Kidney (tissue), 14 donors: ENCODE measurements around the gene NDRG2. TPM values are rescaled to one million over a fixed set of nuclear protein-coding genes. Genes with fewer than 3 reads are reported as not detected.
A peak's percentile ranks its signal among the peaks of the same experiment; 100 is the strongest.

ENCODE experiments used
- DNase-seq, 5 donors: peaks; one replicate each; pipeline ENCODE4 v3.0.0-alpha.2; 2013 to 2020
- FAIRE-seq: peaks from 2 replicates; lab custom pipeline; 2012; peaks lifted over from hg19 to GRCh38; lab: Jason Lieb, UNC
- H3K27ac ChIP-seq, 2 donors: one replicate each; pipeline ENCODE4 v1.7.0; 2013; ENCODE audit warnings: low read depth in 2 of 2, low read length in 2 of 2, inconsistent platforms in 1 of 2
- H3K27me3 ChIP-seq: one replicate; pipeline ENCODE4 v1.7.1; 2013; ENCODE audit warnings: low read length, inconsistent platforms; ENCODE audit not compliant: control insufficient read depth, insufficient read depth
- H3K36me3 ChIP-seq, 3 donors: one replicate each; pipeline versions ENCODE4 v1.7.0 to v1.7.1; 2013; ENCODE audit warnings: low read length in 3 of 3, control low read depth in 1 of 3, inconsistent platforms in 1 of 3; ENCODE audit not compliant: insufficient read depth in 3 of 3, control insufficient read depth in 2 of 3
- H3K4me1 ChIP-seq, 3 donors: one replicate each; pipeline versions ENCODE4 v1.7.0 to v1.7.1; 2013; ENCODE audit warnings: low read length in 3 of 3, inconsistent platforms in 1 of 3, low read depth in 1 of 3; ENCODE audit not compliant: control insufficient read depth in 2 of 3, insufficient read depth in 2 of 3
- H3K4me3 ChIP-seq, 3 donors: one replicate each; pipeline versions ENCODE4 v1.7.0 to v1.8.1; 2013; ENCODE audit warnings: low read length in 3 of 3, control low read depth in 1 of 3, inconsistent platforms in 1 of 3
- H3K9ac ChIP-seq, 3 donors: one replicate each; pipeline versions ENCODE4 v1.7.0 to v1.7.1; 2013; ENCODE audit warnings: low read length in 3 of 3, control low read depth in 1 of 3, inconsistent platforms in 1 of 3
- H3K9me3 ChIP-seq, 3 donors: one replicate each; pipeline versions ENCODE4 v1.7.0 to v1.7.1; 2013; ENCODE audit warnings: low read length in 3 of 3, control low read depth in 1 of 3, inconsistent platforms in 1 of 3; ENCODE audit not compliant: control insufficient read depth in 2 of 3, insufficient read depth in 1 of 3
- CTCF ChIP-seq: IDR thresholded peaks from 3 replicates; pipeline ENCODE4 v1.5.1; 2012; ENCODE audit warnings: mild to moderate bottlenecking, moderate library complexity, borderline replicate concordance; ENCODE audit not compliant: insufficient read depth; ENCODE audit errors: extremely low read depth
- intact Hi-C: fragments of 100-400 bp; cut with DNase I; formaldehyde crosslinking; loops from one replicate; pipeline ENCODE4 v1.11.1; 2022
- polyA plus RNA-seq: library from polyadenylated mRNA; stranded (reverse); fragments of 350-450 nt; fragmentation: Illumina TruSeq; extraction: RNeasy Lipid Tissue Mini Kit (QIAGEN cat#74804); gene quantifications from one replicate; pipeline ENCODE4 v1.2.3, GENCODE V29; 2014; ENCODE audit warnings: low read depth, low replicate concordance; ENCODE audit not compliant: insufficient read depth
- total RNA-seq: library from RNA; stranded (reverse); fragmentation: NEBNext Ultra II Directional; extraction: Animal tissue kit (Norgen Biotek cat#: 25700); gene quantifications from one replicate; pipeline ENCODE4 v1.2.1, GENCODE V29; 2021
- donor health status: control.
- donor health status: control.
- donor health status: control.
- donor health status: control.
- donor health status: control.
- donor health status: DM: yes; HTN: yes; CAD: no.
- donor health status: Normal renal cell carcinoma (clear cell type).

NDRG2 gene
- total and polyA plus RNA-seq, 2 donors from 2014 or later: 86.2 to 209 TPM

- Histone ChIP-seq H3K36me3 (no peaks in the 10 kb centered on the region), H3K4me1 (peaks cover 4 to 14% (median 12%) of the 10 kb centered on the region in 3 donors), H3K27me3 (no peaks in the 10 kb centered on the region), H3K4me3 (no peak overlapping the region), H3K9me3 (no peaks in the 10 kb centered on the region), H3K27ac (no peak overlapping the region), H3K9ac (no peak overlapping the region)
- TF ChIP-seq CTCF: no peak
- DNase-seq (no peak), FAIRE-seq (no peak)
- intact Hi-C loops: no loop called here
Measured at GRCh38 chr14:21066882-21067502, 42.1 kb upstream of the NDRG2 start.

- no peak overlapping the region for H3K27ac ChIP-seq
- FAIRE-seq (no peak), DNase-seq (peak in 2 of 5 donors; percentile 50 to 76)
- no peaks in the 10 kb centered on the region for H3K9me3 ChIP-seq
- no peak overlapping the region for H3K4me3 ChIP-seq
- no peaks in the 10 kb centered on the region for H3K36me3 ChIP-seq
- H3K9ac ChIP-seq: no peak overlapping the region
- peaks cover under 1 to 4% (median 2%) of the 10 kb centered on the region in 3 donors for H3K4me1 ChIP-seq
- intact Hi-C loops: no loop called here
- no peak for TF ChIP-seq CTCF
- no peaks in the 10 kb centered on the region for H3K27me3 ChIP-seq
Measured at GRCh38 chr14:21063479-21063878, 38.6 kb upstream of the NDRG2 start.

DNA sequence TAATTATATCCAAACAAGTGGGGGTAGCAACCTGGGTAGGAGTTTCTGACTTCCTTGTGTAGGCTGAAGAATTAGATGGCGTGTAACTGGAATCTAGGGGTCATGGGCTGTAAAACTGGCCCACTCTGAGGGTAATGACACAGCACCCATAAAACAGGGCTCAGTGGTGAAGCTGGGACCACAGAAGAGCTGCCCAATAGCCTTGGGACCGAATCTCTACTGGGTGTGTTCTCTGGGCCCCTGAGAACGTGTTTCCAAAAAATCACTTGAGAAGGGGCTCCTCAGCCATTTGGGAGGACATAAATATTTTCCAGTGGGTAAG, 36.4 kb upstream of the NDRG2 start:
- no peak overlapping the region for H3K4me3 ChIP-seq
- no peaks in the 10 kb centered on the region for H3K27me3 ChIP-seq
- DNase-seq: peak in 2 of 5 donors; percentile 27 to 30
- no peaks in the 10 kb centered on the region for H3K36me3 ChIP-seq
- TF ChIP-seq CTCF: no peak
- intact Hi-C loops: no loop called here
- no peaks in the 10 kb centered on the region for H3K9me3 ChIP-seq
- peaks cover 0 to 4% (median 0%) of the 10 kb centered on the region in 3 donors for H3K4me1 ChIP-seq
- H3K27ac ChIP-seq: no peak overlapping the region
- no peak overlapping the region for H3K9ac ChIP-seq
- no peak for FAIRE-seq
